GM19035 (cell line): ENCODE data around the gene PLA2G15.
"Not testable (repeated sequence)": the region's sequence is repeated elsewhere in the genome, so short reads cannot be mapped to it uniquely, and the experiment has no call there.

ENCODE experiments used
- ATAC-seq: cut with Tn5 transposase; IDR thresholded peaks from one replicate; pipeline ENCODE4 v1.9.1; 2021; ENCODE audit not compliant: unreplicated experiment

PLA2G15 gene

DNA sequence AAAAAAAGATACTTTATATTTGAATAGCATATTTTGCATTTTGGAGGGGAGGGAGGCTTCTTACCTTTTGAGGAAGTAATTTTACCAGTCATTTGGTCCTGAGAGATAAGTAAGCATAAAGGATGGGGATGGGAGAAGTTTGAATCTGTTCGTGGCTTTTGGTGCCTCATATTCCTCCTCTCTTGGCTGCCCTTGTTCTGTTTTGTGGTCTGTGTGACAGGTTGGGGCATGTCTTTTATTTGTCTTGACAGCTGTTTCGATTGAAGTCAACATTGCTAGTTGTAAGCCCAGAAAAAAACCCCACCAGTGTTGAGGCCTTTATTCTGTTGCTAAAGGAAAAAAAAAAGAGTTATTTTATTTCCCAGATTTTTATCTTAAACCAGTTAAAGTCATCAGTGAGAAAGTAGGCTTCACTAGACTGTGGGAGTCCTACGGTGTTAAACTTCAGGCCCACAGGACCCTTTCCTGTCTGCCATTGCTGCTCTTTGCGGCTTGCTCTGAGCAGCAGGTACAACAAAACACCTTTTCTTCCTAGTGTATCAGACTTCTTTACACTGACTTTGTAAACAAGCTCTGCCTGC lies 30.5 kb downstream of the PLA2G15 start:
- peak; percentile 71 for ATAC-seq

DNA sequence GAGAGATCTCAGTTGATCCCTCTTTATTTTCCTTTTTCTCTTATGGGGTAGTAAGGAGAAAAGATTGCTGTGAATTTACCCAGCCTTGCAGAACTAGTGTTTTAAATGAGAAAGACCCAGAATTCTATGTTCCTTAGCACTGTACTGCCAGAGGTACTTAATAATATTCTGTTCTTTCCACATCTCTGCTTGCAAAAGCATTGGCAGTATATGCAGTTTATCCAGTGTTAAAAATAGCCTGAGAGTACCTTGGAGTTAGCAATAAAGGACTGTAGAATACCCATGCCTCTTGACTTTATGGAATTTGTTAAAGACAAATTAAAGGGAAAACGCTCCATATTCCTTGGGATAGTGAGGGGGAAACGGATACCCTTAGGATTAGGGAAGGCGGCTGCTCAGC lies 31.1 kb downstream of the PLA2G15 start:
- ATAC-seq = no peak

DNA sequence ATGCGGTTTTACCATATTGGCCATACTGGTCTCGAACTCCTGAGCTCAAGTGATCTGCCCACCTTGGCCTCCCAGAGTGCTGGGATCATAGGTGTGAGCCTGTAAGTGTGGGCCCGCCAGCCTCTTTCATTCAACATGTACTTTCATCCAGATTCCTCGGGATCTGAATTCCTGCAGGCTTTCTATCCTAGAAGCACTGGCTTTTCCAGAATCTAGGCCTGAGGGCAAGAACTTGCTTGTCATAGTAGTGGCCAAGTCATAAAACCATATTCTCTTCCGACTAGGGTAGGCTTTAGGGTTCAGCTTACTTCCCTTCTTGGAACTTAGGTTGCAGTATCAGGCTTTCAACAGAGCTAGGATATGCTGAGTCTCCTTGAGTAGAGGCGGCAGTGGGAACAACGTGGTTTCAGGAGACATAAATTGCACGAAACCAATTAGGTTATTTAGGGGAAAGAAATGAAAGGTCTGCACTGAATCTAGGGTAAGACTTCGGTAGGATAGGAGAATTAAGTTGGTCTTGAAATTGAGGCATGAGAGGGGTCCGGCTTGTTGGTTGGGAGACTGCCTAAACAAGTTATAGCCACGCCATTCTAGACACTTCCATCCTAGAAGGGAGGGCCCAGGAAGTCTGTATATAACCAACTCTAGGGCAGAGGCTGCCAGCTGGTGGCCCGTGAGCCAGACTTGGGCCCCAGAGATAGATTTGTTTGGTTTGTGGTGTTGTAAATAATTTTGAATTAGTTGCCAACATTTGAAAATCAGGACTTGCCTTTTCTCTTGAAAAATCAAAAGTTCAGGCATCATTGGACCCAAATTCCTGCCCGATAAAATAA lies 34.8 kb downstream of the PLA2G15 start:
- ATAC-seq = no peak

DNA sequence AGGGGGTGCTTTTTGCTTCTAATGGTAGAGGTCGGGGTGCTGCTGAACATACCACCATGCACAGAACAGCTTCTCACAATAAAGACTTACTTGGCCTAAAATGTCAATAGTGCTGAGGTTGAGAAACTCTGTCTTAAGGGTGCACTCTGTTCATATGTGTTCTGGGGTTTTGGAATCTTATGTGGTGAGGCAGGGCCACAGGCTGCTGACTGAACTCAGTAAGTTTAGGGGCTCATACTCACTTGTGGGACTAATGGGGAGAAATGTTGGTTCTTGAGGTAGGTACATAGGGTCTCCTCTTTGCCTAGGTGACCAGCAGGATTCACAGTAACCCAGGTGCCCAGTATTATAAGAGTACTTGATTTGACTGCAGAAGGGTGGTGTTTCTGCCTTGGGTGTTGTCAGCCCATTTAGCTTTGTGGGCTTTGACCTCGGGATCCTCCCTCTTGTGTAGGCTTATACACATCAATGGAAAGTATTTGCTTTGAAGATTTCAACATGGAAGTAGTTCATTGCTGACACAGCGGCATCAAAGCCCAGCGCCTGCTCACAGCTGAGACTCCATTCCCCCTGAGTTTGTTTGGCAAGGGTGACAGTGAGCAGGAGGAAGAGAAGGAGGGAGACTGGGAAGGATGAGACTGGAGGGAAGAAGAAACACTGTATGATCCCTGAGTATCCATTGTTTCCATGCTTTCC lies 36.3 kb downstream of the PLA2G15 start:
- ATAC-seq = no peak

DNA sequence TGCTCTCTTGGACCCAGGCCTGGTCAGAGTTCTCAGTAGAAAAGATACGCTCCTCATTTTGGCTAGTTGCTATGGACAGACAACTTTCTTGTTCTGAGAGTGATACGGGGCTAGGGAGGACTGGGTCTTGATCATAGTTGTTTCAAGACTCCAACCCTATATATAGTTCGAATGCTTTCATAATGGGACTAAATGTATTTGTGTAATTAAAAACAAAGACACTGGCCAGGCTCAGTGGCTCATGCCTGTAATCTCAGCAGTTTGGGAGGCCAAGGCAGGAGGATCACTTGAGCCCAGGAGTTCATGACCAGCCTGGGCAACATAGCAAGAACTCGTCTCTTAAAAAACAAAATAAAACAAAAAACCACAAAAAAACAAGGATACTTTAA lies 36.9 kb downstream of the PLA2G15 start:
- ATAC-seq = no peak

DNA sequence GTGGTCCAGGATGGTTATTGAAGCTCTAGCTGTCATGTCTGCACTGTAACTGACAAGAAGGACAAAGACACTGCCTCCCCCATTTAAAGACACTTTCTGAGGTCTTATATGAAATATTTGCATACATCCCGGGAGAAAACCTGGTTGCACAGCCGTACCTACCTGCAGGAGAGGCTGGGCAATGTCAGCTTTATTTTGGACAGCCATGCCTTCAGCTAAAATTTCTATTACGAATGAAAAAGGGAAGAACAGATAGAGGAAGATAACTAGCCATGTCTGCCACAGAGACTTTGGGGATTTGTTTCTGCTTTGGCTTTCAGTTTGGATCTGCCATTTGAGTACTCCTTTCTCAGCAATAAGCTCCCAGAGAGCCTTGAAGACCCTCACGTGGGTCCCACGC lies 38.2 kb downstream of the PLA2G15 start:
- no peak for ATAC-seq

DNA sequence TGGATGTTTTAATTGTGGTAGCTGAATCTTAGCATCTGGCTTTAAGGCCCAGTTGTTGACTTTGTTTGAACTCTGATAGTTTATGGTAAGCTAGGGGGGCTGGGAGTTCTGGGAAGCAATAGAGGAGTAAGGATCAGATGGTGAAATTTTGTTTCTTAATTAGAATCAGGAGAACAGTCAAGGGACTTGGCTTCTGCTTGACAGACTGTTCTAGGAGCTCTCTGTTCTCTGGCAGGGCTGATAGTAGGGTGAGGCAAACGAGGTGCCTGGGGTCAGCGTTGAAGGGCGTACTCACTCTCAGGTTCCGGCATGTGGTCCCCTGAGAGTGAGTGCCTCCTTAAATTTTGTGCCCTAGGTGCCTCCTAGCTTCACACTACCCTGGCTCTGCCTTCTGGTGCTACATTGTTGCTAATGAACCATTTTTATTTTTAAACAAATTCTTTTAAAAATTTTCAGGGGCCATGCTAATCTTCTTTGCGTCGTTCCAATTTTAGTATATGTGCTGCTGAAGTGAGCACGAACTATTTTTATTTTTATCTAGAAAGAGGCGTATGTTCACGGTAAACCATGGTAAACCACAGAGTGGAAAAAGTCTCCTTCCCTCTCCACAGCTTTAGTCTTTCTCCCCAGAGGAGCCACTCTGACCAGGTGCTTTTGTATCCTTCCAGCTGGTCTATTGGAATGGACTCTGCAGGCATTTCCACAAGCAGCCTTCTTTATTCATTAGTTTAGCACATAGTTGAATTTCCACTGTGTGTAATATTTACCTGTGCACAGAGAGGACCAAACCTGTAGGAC lies 38.8 kb downstream of the PLA2G15 start:
- ATAC-seq = peak; percentile 35

DNA sequence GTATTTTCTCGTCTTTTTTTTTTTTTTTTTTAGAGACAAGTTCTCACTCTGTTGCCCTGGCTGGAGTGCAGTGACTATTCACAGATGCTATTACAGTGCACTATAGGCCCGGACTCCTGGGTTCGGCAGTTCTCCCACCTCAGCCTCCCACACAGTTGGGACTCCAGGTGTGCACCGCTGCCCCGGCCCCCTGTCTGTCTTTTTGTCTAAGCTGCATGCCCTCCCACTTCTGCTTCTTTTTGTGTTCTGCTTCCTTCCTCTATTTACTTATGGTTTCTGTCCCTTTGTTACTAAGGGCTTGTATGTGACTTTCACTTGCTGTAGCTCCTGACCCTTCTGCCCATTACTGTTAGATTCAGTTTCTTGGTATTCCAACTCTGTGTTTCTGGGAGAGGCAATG lies 39.7 kb downstream of the PLA2G15 start:
- ATAC-seq = peak; percentile 44

DNA sequence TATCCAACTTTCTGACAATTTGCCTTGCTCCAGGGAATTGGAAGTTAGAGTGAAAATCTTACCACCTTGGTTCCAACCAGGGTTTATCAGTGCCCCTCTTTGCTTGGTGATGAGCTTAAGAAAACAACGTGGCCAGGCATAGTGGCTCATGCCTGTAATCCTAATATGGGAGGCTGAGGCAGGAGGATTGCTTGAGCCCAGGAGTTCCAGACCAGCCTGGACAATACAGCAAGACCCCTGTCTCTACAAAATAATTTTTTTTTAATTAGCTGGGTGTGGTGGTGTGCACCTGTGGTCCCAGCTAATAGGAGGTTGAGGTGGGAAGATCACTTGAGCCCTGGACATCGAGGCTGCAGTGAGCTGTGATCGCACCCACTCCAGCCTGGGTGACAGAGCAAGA lies 40.5 kb downstream of the PLA2G15 start:
- ATAC-seq = no peak

DNA sequence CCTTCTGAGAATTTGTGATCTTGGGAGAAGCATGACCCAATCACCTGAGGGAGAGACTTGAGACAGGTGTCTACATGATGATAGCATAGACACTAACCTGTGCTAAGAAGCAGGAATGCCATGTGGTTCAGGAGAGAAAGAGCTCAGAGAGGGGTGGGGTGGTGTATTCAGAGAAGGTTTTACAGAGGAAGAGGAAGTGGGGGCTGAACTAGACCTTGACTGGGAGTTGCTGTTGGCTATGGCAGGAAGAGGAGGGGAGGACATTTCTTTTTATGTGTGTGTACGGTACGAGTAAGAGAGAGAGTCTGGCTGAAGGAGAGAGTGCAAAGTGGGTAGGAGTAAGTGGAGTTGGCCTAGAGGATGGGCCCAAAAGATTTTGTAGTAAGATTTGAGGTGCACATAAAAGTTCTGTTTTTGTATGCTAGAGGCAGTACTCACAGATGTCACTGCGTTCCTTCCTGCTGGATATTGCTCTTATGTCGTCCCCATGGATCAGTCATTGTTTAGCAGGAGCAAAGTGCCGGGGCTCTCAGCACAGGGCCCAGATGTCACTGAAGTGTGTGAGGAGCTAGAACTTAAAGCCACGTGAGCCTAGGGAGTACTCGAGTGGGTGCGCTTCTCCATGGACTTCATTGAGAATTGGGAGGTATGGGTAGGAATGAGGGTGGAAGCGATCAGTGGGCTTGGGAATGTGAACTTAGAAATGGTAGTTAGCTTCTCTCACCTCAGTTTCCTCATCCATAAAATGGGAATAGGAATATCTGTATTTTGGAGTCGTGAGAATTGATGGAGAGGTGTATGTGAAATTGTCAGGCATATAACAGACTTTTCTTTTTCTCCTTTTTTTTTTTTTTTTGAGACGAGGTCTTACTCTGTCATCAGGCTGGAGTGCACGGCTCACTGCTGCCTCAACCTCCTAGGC lies 41.2 kb downstream of the PLA2G15 start:
- ATAC-seq = no peak

DNA sequence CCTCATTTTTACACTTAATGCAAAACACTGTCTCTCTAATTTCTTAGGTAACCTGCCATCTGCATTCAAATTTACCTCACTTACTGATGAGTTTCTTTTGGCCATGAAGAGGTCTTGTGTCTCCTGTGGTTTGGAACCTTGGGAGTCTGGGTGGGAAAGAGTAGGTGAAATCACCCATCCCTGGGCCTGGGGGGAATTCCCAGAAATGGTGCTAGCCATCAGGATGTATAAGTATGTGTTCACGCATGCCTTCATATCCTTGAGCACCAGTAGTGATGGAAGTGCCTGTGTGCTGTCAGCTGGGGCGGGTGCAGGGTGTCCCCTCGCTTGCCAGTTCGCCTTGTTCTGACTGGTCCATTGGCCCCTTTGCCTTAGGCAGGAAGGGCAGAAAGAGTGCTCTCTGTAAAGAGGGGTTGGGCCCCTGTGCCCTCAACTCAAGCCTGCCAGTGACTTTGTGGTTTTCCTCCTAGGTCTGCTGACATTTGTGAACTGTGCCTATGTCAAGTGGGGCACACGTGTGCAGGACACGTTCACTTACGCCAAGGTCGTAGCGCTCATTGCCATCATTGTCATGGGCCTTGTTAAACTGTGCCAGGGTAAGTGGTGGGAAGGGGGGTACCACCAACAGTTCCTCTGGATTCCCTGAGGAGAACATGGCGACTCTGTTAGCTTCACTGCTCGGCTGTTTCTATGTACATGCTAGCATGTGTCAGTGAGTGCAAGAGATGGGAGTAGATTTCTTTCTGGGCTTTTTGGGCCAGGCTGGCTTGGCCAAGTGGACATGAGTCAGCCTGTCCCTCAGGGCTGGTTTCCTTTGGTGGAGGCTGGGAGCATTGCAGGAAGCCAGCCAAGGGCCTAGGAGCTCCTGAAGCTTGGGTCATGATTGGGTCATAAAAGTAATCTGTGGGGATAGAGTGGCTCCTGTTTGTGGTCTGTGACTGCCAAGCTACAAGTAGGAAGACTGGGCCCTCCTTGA lies 42.4 kb downstream of the PLA2G15 start:
- no peak for ATAC-seq

DNA sequence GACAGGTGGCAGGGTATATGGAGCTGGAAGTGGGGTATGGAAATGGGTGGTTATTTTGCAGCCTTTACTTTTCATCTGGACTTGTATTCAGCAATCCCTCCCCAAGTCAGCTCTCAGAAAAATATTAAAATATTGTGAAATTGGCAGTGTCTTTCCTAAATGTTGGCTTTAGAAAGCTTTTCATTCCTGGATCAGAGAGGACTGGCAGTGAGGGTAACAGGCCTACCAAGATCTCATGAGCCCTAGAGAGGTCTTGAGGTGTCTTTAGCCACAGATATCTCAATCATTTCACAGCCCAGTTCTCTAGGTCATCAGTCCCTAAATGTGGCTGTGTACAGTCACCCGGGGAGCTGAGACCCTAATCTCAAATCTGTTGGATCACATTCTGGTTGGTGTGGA lies 43.1 kb downstream of the PLA2G15 start:
- ATAC-seq = no peak

DNA sequence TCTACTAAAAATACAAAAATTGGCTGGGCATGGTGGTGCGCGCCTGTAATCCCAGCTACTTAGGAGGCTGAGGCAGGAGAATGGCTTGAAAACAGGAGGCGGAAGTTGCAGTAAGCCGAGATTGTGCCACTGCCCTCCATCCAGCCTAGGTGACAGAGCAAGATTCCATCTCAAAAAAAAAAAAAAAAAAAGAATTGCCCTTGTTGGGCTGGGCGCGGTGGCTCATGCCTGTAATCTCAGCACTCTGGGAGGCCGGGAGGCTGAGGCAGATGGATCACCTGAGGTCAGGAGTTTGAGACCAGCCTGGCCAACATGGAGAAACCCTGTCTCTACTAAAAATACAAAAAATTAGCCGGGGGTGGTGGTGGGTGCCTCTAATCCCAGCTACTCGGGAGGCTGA lies 43.6 kb downstream of the PLA2G15 start:
- not testable (repeated sequence) for ATAC-seq

DNA sequence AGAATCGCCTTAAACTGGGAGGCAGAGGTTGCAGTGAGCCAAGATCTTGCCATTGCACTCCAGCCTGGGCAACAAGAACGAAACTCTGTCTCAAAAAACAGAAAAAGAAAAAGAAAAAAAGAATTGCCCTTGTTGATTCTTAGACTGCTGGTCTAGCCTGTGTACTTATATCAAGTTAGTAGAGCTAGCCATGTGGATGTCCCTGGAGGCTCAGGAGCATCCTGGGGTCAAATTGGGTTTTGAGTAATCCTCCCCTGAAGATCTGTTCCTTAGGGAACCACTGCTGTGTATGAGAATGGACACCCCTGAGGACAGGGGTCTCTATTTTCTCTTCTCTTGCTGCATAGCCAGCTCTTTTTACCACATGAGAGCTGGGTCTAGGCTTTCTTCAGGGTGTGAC lies 44.0 kb downstream of the PLA2G15 start:
- no peak for ATAC-seq

DNA sequence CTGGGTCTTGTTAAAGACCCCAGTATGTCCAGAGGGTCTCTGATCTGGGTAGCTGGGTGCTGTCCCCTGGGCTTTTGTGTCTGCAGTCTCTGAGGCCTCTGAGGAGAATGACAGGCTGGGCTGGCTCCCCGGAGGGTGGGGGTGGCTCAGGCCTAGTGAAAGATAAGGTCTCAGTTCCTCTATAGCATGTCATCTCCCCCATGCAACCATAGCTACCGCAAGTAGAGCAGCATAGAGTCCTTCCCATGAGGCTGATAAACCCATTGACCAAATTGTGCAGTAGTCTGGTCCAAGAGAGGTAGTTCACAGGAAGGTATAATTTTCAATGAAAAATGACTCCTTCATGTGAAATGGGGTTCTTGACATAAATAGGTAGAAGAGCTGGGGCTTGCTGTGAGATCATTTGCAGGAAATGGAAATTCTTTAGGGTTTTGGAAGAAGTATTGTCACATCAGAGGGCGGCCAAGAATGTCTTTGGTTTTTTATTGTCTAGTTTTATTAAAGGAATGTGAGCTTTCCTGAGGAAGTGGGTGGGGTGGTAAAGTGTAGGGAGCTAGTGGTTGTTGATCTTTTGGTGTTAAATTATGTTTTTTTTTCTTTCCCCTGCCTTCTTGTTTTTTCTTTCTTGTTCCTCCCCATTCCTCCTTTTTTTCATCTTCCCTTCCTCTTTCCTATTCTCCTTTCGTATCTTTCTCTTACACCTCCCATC lies 44.6 kb downstream of the PLA2G15 start:
- peak; percentile 79 for ATAC-seq

DNA sequence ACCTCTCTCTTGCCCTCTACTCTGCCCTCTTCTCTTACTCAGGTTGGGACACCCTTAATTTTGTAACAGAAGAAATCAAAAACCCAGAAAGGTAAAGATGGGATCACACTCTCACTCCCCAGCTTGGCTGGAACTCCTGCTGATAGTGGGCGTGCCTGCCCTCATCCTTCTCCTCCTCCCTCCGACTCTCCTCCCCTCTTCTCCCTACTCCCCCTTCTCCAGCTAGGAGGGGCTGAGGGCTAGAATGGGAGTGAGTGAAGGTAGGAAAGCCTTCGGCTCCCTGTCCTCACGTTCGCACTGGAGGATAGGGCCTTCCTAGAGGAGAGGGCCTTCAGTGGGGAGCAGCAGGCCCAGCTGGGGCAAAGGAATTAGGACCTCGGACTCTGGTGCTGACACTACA lies 45.3 kb downstream of the PLA2G15 start:
- no peak for ATAC-seq

DNA sequence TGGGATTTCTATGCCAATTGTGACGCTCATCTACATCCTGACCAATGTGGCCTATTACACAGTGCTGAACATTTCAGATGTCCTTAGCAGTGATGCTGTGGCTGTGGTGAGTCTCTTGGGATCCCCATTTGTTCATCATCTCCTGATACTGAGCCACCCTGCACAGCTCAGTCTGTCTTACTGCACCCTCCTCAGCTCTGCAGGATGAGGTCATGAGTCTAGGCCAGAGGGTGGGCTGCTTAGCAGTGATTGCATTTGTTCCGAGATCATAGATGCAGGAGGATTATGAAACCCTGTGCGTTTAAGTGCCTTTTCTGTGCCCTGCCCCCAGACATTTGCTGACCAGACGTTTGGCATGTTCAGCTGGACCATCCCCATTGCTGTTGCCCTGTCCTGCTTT lies 46.1 kb downstream of the PLA2G15 start:
- no peak for ATAC-seq

DNA sequence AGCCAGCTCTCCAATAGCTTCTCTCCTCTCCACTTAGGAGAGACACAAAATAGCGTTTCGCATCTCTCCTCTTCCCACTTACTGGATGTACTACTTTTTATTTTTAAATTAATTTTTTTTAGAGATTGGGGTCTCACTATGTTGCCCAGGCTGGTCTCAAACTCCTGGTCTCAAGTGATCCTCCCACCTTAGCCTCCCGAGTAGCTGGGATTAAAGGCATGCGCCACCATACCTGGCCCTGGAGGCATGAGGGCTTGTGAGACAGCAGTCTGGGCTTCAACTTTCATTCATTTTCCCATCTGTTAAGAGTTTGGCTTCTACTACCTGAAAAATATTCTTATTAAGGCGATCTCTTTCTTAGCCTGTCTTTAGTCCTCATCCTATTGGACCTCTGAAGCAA lies 47.3 kb downstream of the PLA2G15 start:
- no peak for ATAC-seq

DNA sequence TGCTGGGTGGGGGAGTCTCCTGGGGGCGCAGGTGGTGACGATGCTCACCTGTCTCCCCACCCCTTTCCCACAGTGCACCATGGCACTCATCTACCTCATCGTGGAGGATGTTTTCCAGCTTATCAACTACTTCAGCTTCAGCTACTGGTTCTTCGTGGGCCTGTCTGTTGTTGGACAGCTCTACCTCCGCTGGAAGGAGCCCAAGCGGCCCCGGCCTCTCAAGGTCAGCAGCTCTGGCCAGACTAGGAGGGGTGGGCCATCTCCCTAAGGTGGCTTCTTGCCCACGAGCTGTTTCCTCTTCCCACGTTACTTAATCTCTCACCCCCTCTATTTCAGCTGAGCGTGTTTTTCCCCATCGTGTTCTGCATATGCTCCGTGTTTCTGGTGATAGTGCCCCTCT lies 51.1 kb downstream of the PLA2G15 start:
- no peak for ATAC-seq
